ENCODE data around the gene KCNH1. TPM values are rescaled to one million over a fixed set of nuclear protein-coding genes. Genes with fewer than 3 reads are reported as not detected.

Gene KCNH1
- total RNA-seq, 1 donor from 2014 or later = 2.5 TPM

DNA sequence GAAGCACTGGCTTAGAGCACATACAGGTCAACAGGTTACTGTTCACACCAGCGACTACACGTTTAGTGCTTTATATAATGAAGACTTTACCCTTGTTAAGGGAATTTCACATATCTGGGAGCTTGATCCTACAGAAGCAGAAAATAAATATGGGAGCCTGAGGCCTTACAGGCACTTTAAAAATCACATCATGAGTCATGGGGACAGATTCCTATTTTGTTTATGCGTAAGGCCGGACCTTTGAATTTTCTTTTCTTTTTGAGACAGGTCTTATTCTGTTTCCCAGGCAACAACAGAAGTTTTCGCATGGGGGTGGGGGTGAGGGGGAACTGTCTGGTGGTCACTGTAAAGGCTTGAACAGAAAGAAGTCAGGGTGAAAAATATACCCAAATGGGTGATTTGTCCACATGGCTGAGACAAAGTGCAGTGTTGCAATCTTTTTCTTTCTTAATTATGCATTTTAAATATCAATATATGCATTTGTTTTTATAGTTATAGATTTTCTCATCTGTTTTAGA, 276.7 kb downstream of the KCNH1 start:
- DNase-seq = no peak

GRCh38 chr1:210855440-210855839, 278.5 kb downstream of the KCNH1 start:
- no peak for DNase-seq

DNA sequence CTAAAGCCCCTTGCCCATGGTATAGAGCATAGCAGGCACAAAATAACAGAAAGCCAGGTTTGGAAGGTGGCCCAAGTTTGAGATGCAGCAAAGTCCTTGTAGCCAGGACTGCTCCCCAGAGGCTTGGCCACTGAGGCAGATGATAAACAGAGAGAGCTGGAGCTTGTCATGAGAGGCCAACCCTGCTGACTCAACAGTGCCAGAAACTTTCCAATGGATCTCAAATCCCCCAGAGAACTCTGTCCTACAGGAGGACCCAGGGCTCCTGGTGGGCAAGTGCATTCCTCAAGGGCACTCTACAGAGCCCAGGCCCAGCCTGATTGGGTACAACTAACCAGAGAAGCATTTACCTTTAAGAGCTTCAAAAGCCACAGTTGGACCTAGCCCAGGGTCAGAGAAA, 280.7 kb downstream of the KCNH1 start:
- no peak for DNase-seq

DNA sequence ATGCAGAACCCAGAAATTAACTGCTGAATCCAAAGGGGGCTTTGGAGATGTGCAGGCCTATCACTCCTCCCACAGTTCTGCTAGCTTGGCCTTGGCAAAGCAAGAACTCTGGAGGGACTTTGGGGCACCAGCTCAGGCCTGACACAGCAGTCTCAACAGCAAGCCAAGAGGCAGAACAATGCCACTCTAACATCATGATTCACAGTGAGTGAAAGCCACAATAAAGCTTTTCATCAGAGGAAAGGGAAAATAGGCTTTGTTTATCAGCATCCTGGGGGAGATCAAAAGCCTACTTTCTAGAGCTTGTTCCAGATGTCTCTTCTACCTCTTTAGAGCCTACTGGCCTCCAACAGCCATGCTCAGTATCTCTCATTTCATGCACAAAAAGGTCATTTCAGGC, 283.4 kb downstream of the KCNH1 start:
- DNase-seq = no peak

DNA sequence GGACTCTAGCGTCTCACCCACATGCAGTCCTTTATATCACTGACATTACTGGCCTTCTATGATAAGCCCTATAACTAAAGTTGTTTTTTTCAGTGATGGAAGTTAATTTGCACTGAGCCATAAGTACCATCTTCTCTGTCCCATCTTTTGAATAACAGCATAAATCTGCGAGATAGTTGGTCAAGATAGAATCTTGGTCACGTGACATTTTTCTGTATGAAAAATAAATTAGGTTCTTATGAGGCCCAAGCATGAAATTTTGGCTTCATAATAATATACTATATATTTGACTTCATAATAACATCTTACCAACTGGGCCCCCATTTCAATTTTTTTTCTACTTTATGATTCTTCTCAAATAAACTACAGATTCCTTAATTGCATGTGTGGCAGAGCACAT, 285.5 kb downstream of the KCNH1 start:
- no peak for DNase-seq

DNA sequence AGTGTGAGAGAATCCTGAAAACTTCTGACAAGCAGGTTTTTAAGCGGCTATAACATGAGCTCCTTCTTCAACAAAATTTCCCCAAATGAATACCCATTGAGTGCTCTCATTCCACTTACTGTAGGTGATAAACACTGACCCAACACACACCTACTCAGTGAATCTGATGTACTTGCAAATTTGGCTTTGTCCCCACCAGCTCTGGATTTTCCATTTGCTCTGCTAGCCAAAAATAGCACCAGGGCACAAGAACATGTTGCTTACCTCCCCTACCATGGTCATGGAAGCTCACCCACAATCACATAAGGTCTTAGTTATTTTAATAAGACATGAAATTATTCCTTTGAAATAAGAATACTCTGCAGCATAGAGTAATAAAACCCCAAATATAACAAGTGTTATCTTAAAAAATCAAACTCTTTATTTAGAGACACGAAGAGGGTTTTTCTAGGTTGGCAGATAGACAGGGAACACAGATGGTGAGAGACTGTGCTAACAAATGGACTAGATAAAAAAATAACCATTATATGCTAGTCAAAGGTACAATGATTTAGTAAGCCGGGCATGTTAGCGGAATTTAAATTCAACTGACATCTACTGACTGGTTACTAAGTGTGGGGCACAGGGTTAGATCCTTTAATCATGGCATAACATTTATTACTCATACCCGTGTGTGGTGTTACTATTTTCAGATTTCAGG, 291.9 kb downstream of the KCNH1 start:
- no peak for DNase-seq

GRCh38 chr1:210830034-210831028, 303.6 kb downstream of the KCNH1 start:
- no peak for DNase-seq

DNA sequence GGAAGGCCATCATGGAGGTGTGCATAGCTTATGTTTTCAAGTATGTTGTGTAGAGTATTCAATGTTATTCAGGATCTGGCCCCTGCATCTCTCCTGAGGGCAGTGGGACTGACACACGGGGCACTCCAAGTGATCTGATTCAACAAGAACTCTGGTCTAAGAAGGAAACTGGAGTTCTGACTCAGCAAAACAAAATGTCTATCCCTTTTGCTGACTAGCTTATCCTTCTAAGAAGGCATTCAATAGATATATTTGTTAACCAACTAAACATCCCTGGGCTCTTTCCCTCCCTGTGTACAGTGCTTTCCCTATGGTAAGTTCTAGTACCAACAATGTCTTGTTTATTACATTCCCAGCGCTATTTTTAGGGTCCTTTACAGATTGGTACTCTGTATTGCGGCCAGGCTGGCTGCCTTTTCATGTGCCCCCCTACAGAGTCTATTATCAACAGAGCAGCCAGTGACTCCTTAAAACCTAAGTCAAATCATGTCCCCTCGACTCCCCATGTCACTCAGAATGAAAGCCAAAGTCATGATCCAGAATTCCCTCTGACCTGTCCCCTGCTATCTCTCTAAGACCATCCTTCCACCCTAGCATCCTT, 304.9 kb downstream of the KCNH1 start:
- no peak for DNase-seq

GRCh38 chr1:210827481-210827880, 306.5 kb downstream of the KCNH1 start:
- DNase-seq = no peak

DNA sequence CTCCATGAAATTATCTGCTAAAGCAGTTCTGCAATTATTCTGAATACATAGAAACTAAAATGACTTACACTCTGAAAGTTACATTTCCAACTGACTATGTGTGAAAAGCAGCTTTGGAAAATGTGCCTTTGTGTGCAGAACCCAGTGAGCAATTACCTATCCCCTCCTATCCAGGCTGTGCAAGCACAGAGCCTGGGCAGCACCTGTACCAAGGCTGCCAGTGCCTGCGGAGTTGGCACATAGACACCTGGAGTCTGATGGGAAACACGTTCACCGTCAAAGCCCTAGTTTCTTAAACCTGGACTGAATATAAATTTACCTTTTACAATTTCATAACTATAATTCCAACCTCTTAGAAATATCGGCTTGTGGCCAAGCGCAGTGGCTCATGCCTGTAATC, 307.3 kb downstream of the KCNH1 start:
- DNase-seq = no peak

GRCh38 chr1:210822932-210823331, 311.0 kb downstream of the KCNH1 start:
- no peak for DNase-seq

- DNase-seq = no peak
Measured at GRCh38 chr1:210822241-210822640, 311.7 kb downstream of the KCNH1 start.

- no peak for DNase-seq
Measured at GRCh38 chr1:210821615-210822014, 312.3 kb downstream of the KCNH1 start.

DNA sequence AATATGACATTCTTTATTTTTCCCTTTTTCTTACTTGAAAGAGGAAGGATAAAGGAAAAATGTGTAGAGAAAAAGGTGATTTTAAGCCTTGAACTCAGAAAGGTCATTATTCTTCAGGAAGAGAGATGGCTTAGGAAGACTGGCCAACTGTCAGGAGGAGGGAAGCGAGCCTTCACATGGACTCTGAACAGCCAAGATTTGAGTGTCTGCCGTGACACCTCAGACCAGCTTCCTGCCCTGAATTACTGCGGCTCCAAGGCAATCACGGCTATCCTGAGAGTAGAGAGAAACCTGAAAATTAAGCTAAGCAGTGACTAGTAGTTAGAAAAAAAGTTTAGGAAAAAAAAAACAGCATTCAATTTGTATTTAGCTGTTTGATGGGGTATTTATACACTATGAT, 314.7 kb downstream of the KCNH1 start:
- no peak for DNase-seq

GRCh38 chr1:210817385-210818275, 316.3 kb downstream of the KCNH1 start:
- DNase-seq = no peak

DNA sequence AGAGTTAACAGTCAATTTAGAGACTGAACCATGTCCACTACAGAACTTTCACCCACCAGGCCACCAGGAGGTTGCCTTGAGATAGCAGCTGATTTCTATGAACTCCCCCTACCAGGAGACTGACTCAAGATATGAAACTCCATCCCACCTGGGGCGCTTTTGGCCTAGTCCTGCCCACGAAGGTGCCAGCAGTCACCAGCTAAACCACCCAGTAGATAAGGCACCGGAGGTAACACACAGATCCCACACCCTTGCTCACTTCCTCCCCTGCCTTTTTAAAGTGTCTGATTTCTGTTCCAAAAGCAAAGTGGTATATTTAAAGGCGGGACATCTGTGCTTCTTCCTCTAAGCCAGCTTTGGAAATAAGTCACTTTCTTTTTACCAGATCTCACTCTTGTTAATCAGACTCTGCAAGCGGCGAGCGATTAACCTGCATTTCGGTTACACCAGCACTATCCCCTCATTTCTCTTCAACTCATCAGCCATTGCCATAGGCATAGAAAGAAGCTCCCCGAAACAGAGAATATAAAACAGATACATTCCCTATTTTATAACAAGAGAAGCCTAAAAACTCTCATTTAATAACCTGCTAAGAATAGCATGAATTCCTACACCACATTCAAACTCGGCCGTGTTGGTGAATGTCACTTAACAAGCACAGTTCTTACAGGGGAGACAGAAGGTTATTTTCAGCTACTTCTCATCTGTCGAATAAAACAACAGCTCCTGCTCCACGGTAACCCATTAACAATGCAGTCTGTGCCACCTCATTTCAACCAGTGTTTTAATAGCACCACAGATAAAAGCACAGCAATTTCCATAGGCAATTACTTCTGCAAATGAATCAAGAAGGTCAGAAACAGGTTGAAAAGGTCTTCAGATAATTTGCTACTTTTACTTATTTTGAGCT, 318.1 kb downstream of the KCNH1 start:
- no peak for DNase-seq

- no peak for DNase-seq
Measured at GRCh38 chr1:210814382-210815123, 319.4 kb downstream of the KCNH1 start.

- DNase-seq = no peak
Measured at GRCh38 chr1:210801501-210801900, 332.4 kb downstream of the KCNH1 start.

DNA sequence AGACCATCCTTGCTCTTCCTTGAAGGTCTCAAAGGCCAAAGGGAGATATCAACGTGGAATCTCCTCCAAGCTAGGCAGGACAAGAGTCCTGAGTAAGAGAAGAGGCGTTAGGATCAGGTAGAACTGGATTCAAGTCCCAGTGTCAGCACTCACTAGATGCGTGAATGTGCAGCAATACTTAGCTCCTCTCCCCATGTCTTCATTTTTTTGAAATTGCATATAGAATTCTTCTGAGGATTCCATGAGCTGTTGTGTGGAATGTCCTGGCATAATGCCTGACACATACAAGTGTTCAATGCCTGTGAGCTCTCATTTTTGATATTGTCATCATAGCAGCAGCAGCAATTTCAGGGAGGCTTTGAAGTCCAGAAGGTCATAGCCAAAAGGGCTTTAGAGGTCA, 333.2 kb downstream of the KCNH1 start:
- no peak for DNase-seq

DNA sequence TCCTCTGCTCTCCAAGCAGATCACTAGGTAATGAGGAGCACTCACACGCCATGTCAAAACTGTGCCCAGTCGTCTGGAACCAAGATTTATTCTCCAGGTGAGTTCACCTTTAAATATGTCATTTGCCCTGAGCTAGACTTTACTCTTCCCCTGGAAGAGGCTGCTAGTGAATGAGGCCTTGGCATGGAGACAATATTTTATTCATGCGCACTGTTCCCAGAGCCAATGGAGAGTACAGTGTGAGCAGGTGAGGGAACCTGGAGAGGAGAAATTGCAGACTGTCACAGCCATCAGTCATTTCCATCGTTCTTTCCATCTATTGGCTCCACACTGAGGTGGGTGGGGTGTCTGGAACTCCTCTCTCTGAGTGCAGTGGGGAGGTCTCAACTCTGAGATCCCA, 333.6 kb downstream of the KCNH1 start:
- DNase-seq = no peak
